ENCODE results near the gene TMEM253. TPM values are rescaled to one million over a fixed set of nuclear protein-coding genes. Genes with fewer than 3 reads are reported as not detected.

The TMEM253 gene
- total RNA-seq, 4 donors from 2014 or later: 0.44 to 1.8 TPM; not detected in 2

GRCh38 chr14:21103411-21103709 lies 2.5 kb downstream of the TMEM253 start:
- TF ChIP-seq CTCF (IDR thresholded peaks at IDR 0.05; ENCODE audit: low read depth): no peak

GRCh38 chr14:21103710-21104447 lies 3.0 kb downstream of the TMEM253 start:
- TF ChIP-seq CTCF (IDR thresholded peaks at IDR 0.05; ENCODE audit: low read depth): no peak

GRCh38 chr14:21104448-21105060 lies 3.7 kb downstream of the TMEM253 start:
- TF ChIP-seq CTCF (IDR thresholded peaks at IDR 0.05; ENCODE audit: low read depth): no peak

- TF ChIP-seq CTCF (IDR thresholded peaks at IDR 0.05; ENCODE audit: low read depth): no peak
These were observed 4.2 kb downstream of the TMEM253 start for GRCh38 chr14:21105095-21105494.

- TF ChIP-seq CTCF (IDR thresholded peaks at IDR 0.05; ENCODE audit: low read depth): no peak
These were observed 5.3 kb downstream of the TMEM253 start for GRCh38 chr14:21106176-21106497.

- no peak for TF ChIP-seq CTCF (IDR thresholded peaks at IDR 0.05; ENCODE audit: low read depth)
These were observed 5.8 kb downstream of the TMEM253 start for GRCh38 chr14:21106498-21107282.

- no peak for TF ChIP-seq CTCF (IDR thresholded peaks at IDR 0.05; ENCODE audit: low read depth)
These were observed 6.5 kb downstream of the TMEM253 start for GRCh38 chr14:21107283-21107800.
